GM12891 (cell line): ENCODE results near the gene RTP3.

ENCODE experiments used
- DNase-seq: peaks from one replicate; pipeline ENCODE4 v3.0.0; 2011; ENCODE audit warnings: low spot score; ENCODE audit not compliant: insufficient read length
- FAIRE-seq: peaks from 2 replicates; lab custom pipeline; 2011; peaks lifted over from hg19 to GRCh38; lab: Jason Lieb, UNC
- PAX5 ChIP-seq: IDR thresholded peaks from 2 replicates; pipeline ENCODE4 v1.6.1; 2011; ENCODE audit warnings: low read length, moderate library complexity, mild to moderate bottlenecking; ENCODE audit not compliant: insufficient read depth, severe bottlenecking
- POLR2A ChIP-seq: IDR thresholded peaks from 2 replicates; pipeline ENCODE4 v1.6.1; 2011; ENCODE audit warnings: low read depth, low read length, control low read depth
- POLR2AphosphoS5 ChIP-seq: IDR thresholded peaks from 2 replicates; pipeline ENCODE4 v1.6.1; 2011; ENCODE audit warnings: low read depth, low read length, control low read depth
- POU2F2 ChIP-seq: IDR thresholded peaks from 2 replicates; pipeline ENCODE4 v1.6.1; 2011; ENCODE audit warnings: low read depth, mild to moderate bottlenecking, control low read depth, low read length, moderate library complexity
- SPI1 ChIP-seq: IDR thresholded peaks from 2 replicates; pipeline ENCODE4 v1.6.1; 2011; ENCODE audit warnings: low read depth, low read length, control low read depth
- TAF1 ChIP-seq: IDR thresholded peaks from 2 replicates; pipeline ENCODE4 v1.6.1; 2011; ENCODE audit warnings: low read depth, low read length, control low read depth

Gene RTP3

DNA sequence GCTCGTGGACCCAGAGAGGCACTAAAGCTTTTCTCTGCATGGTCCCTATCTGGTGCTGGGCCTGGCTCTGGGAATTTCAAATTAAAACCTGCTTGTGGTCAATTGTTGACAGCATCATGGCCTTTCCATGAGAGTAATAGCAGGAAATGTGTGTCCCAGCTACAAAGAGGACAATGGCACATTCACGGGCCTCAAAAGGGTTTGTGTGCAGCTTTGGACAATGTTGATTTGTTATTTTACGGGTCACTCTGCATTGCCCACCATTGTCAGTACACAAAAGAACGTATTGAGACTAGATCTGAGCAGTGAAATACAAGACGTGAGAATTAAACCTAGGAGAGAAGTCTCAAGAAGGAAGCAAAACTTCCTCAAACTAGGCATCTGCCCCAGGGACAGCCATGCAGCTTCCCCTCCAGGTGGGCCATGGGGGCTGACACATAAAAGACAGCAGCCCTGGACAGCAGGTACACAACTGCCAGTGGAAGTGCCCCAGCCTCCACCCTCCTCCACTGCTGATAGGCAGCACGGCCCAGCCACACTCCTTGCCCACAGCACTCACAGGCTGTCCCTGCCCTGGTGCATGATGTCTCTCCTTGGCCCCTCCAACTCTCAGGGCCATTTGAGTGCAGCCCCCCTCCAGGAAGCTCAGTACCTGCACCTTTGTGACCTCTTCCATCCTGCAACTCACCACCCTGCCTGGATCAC, 17.1 kb upstream of the RTP3 start:
- TF ChIP-seq TAF1, result no peak
- DNase-seq, result no peak
- no peak for FAIRE-seq

- TF ChIP-seq POLR2AphosphoS5 (no peak), POU2F2 (no peak), PAX5 (no peak), SPI1 (no peak), POLR2A (no peak), TAF1 (no peak)
- FAIRE-seq (no peak), DNase-seq (no peak)
These were observed 16.1 kb upstream of the RTP3 start for GRCh38 chr3:46481636-46482035.

DNA sequence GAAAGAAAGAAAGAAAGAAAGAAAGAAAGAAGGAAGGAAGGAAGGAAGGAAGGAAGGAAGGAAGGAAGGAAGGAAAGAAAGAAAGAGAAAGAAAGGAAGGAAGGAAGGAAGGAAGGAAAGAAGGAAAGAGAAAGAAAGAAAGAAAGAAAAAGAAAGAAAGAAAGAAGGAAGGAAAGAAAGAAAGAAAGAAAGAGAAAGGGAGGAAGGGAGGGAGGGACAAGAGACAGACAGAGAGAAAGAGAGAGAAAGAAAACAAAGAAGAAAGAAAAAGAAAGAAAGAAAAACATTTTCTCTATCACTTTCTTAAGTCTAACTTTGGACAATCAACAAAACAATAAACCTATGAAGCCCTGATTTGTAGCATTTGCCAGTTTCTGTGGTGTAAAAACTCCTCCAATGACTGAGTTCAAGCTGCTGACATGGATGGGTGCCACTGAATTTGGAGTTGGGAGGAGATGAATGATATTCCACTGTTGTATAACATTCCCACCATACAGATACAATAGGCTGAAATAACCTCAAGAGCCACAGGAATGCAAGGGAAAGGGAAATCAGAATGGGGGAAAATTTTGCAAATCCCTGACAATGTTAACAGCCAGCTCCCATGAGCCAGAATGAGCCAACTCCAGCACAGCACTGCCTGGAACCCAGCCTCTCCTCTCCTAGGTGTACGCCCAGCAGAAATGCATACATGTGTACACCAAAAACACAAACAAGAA, 15.0 kb upstream of the RTP3 start:
- DNase-seq (no peak), FAIRE-seq (no peak)
- TF ChIP-seq POU2F2 (no peak), SPI1 (no peak), TAF1 (no peak), POLR2A (no peak), PAX5 (no peak), POLR2AphosphoS5 (no peak)

DNA sequence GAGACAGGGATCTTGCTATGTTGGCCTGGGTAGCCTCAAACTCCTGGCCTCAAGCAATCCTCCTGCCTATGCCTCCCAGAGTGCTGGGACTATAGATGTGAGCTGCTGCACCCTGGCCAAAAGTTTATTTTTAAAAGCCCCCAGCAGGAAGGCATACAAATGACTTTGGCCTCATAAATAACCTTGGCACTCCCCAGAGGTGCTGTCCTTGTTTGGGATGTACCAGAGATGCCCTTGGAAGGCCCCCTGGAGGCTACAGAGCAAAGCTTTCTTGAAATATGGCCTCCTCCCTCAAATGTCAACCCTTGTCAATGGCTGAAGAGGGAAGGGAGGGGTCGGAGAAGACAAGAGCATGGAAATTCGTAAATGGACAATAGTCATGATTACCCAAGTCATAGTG, 14.0 kb upstream of the RTP3 start:
- peak; percentile 13 for FAIRE-seq
- DNase-seq, result no peak
- TF ChIP-seq POLR2A (no peak), TAF1 (no peak), PAX5 (no peak), SPI1 (no peak), POU2F2 (no peak), POLR2AphosphoS5 (no peak)

- FAIRE-seq (no peak), DNase-seq (no peak)
- no peak for TF ChIP-seq POLR2AphosphoS5
- no peak for TF ChIP-seq PAX5
- no peak for TF ChIP-seq POU2F2
- no peak for TF ChIP-seq TAF1
These were observed 13.4 kb upstream of the RTP3 start for GRCh38 chr3:46484388-46484787.

- DNase-seq (no peak), FAIRE-seq (no peak)
- TF ChIP-seq POLR2AphosphoS5, result no peak
- TF ChIP-seq SPI1, result no peak
- no peak for TF ChIP-seq TAF1
- no peak for TF ChIP-seq PAX5
- no peak for TF ChIP-seq POLR2A
- no peak for TF ChIP-seq POU2F2
These were observed 12.6 kb upstream of the RTP3 start for GRCh38 chr3:46484911-46485778.

DNA sequence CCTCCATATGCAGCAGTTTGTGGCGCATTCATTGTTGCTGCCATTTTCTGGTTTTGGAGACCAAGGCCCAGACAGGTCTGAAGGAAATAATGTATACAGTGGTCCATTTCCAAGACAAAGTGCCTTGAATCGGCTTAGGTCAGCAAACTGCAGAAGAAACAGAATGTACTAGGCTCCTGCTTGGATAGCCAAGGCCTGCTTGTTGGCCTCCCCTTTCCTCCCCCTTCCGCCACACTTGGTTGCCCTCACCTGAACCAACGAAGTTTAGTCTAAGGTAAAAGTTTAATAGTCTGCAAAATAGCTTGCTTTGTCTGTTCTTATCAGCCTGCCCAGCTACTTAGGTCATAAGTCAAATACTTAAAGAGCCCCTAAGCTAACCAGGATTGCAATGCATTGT, 12.0 kb upstream of the RTP3 start:
- TF ChIP-seq POLR2AphosphoS5, result no peak
- no peak for TF ChIP-seq PAX5
- TF ChIP-seq POLR2A, result no peak
- TF ChIP-seq SPI1, result no peak
- TF ChIP-seq TAF1, result no peak
- no peak for TF ChIP-seq POU2F2
- DNase-seq, result no peak
- no peak for FAIRE-seq

GRCh38 chr3:46488735-46489361, 8.9 kb upstream of the RTP3 start:
- peak; percentile 98 for FAIRE-seq
- DNase-seq, result peak; percentile 90
- peak; percentile 88 for TF ChIP-seq PAX5
- peak; percentile 55; the same call in 1 of the 2 replicates for TF ChIP-seq POU2F2
- no peak for TF ChIP-seq POLR2A

GRCh38 chr3:46489381-46489780, 8.4 kb upstream of the RTP3 start:
- TF ChIP-seq POLR2AphosphoS5 (no peak), POU2F2 (no peak), POLR2A (no peak), TAF1 (no peak), SPI1 (no peak), PAX5 (no peak)
- FAIRE-seq (peak; percentile 58), DNase-seq (no peak)
